Spleen (tissue), 7 donors: ENCODE results near the gene ADGRA1.

Experiments
- POLR2A ChIP-seq, 3 donors: fragments of 450-650 bp; IDR thresholded peaks; one replicate each; pipeline ENCODE4 v1.5.1; 2017; ENCODE audit warnings: antibody characterized with exemption in 3 of 3, mild to moderate bottlenecking in 1 of 3
- POLR2AphosphoS5 ChIP-seq, 3 donors: sonication (generic); formaldehyde crosslinking; IDR thresholded peaks; one replicate each; pipeline ENCODE4 v1.5.1; 2017; ENCODE audit warnings: antibody characterized with exemption in 3 of 3
- TF ChIP-seq, protein P1 (sequence below), 11 experiments: fragments of 200-600 bp in 7 of 11; fragments of 450-650 bp in 4 of 11; sonication (generic) in 4 of 11; IDR thresholded peaks in 8 of 11; conservative IDR thresholded peaks in 3 of 11; 1 replicate in 7 of 11; 2 replicates in 4 of 11; pipeline versions ENCODE4 v1.4.0 to v1.8.0; 2016 to 2021; ENCODE audit warnings: antibody characterized with exemption in 11 of 11, inconsistent platforms in 4 of 11, mild to moderate bottlenecking in 1 of 11
- donor health status: DM: no; HTN: no; CAD: no; lungs with moderate emphysema.
- donor health status: DM: no; HTN: no; CAD: no.
- donor health status: DM: no; HTN: no; CAD: no.

DNA sequence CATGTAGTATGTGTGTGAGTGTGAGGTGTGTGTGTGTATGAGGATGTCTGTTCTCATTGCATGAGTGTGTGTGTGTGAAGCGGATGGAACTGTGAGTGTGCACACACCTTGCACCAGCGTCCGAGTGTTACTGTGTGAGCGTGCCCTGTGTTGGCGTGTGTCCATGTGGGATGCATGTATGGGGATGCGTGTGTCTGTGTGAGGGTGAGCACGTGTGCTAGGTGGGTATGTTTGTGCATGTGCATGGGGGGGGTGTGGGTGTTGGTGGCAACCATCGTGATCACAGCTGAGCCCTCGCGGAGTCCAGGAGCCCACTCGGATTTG, 78.7 kb downstream of the ADGRA1 start:
- TF ChIP-seq, protein P1, sequence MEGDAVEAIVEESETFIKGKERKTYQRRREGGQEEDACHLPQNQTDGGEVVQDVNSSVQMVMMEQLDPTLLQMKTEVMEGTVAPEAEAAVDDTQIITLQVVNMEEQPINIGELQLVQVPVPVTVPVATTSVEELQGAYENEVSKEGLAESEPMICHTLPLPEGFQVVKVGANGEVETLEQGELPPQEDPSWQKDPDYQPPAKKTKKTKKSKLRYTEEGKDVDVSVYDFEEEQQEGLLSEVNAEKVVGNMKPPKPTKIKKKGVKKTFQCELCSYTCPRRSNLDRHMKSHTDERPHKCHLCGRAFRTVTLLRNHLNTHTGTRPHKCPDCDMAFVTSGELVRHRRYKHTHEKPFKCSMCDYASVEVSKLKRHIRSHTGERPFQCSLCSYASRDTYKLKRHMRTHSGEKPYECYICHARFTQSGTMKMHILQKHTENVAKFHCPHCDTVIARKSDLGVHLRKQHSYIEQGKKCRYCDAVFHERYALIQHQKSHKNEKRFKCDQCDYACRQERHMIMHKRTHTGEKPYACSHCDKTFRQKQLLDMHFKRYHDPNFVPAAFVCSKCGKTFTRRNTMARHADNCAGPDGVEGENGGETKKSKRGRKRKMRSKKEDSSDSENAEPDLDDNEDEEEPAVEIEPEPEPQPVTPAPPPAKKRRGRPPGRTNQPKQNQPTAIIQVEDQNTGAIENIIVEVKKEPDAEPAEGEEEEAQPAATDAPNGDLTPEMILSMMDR (IDR thresholded peaks at IDR 0.05 in 8 of 11, conservative IDR thresholded peaks at IDR 0.05 in 3 of 11), result no peak
- TF ChIP-seq POLR2AphosphoS5 (IDR thresholded peaks at IDR 0.05) (no peak), POLR2A (IDR thresholded peaks at IDR 0.05) (no peak)
